Stimulated activated naive CD8-positive, alpha-beta T cell treated with anti-CD3 and anti-CD28 coated beads, Interleukin-15, amount 100 ng/mL, for 72 hours (primary cell): Measurements from ENCODE around the gene PIK3R3.

Experiments
- ATAC-seq: fragments of 150-1000 bp; cut with Tn5 transposase; 2 replicates; pipeline ENCODE4 v1.10.0; 2021; ENCODE audit warnings: mild to moderate bottlenecking, moderate library complexity
- DNase-seq, 2 donors: peaks; one replicate each; pipeline ENCODE4 v3.0.0; 2021 to 2022
- H3K27ac Mint-ChIP-seq, 2 donors: one replicate each; pipeline ENCODE4 v1.8.0; 2022; ENCODE audit warnings: mild to moderate bottlenecking in 2 of 2, mixed read lengths in 2 of 2, moderate library complexity in 2 of 2
- H3K27me3 Mint-ChIP-seq: one replicate; pipeline ENCODE4 v1.8.0; 2022; ENCODE audit warnings: mixed read lengths
- H3K4me1 Mint-ChIP-seq: one replicate; pipeline ENCODE4 v1.8.0; 2022; ENCODE audit warnings: mild to moderate bottlenecking, mixed read lengths
- H3K4me3 Mint-ChIP-seq, 2 donors: one replicate each; pipeline ENCODE4 v1.8.0; 2022; ENCODE audit warnings: mild to moderate bottlenecking in 2 of 2, mixed read lengths in 2 of 2, moderate library complexity in 1 of 2
- H3K9me3 Mint-ChIP-seq, 2 donors: one replicate each; pipeline ENCODE4 v1.8.0; 2022; ENCODE audit warnings: mixed read lengths in 2 of 2

PIK3R3 gene

DNA sequence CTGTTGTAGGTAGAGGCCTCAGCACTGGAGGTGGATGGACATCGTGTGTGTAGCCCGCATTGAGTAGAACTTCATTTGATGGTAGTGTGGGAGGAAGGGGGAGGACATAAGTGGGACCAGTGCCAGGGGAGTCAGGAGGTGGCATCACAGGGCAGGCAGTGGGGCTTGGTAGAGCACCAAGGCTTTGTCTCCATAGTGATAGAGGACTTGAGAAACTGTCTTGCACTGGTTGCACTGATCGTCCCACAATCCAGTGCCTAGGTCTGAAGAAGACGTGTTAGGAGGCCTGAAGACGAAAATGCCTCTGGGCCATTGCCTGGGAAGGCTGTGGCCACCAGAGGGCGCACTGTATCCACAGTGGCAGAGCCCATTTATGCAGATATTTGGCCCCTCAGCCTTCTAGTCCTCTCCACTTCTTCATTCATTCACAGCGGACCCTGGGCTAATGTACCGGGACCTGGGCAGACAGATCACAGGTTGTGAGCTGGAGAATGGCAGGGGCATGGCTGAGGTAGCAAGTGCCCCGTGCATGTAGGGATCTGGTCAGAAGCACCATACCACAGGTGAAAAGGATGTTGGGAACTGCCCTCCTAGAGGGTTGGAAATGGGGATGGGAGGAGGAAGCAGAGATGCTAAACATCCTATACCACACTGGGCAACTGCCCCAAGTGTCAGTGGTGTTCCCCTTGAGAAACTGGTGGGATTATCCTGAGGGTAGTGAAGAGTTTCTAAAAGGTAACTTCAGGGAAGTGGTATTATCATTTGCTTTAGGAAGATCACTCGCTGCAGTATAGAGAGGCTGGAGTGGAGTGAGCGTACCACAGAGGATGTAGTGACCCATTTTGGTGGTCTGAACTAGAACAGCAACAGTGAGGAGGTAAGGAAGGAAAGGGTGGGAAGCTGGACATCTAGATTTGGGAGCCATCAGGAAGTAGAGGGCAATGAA lies 95.3 kb downstream of the PIK3R3 start:
- Mint-ChIP-seq H3K4me3 (no peak overlapping the region), H3K27ac (no peak overlapping the region), H3K9me3 (no peaks in the 10 kb centered on the region), H3K4me1 (no peaks in the 10 kb centered on the region), H3K27me3 (no peaks in the 10 kb centered on the region)
- DNase-seq (peak; percentile 79 to 80), ATAC-seq (peak; percentile 80)

DNA sequence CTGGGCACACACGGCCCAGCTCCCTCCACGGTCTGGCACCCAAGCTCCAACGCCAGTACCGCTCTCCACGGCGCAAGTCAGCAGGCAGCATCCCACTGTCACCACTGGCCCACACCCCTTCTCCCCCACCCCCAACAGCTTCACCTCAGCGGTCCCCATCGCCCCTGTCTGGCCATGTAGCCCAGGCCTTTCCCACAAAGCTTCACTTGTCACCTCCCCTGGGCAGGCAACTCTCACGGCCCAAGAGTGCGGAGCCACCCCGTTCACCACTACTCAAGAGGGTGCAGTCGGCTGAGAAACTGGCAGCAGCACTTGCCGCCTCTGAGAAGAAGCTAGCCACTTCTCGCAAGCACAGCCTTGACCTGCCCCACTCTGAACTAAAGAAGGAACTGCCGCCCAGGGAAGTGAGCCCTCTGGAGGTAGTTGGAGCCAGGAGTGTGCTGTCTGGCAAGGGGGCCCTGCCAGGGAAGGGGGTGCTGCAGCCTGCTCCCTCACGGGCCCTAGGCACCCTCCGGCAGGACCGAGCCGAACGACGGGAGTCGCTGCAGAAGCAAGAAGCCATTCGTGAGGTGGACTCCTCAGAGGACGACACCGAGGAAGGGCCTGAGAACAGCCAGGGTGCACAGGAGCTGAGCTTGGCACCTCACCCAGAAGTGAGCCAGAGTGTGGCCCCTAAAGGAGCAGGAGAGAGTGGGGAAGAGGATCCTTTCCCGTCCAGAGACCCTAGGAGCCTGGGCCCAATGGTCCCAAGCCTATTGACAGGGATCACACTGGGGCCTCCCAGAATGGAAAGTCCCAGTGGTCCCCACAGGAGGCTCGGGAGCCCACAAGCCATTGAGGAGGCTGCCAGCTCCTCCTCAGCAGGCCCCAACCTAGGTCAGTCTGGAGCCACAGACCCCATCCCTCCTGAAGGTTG lies 97.6 kb downstream of the PIK3R3 start:
- H3K27ac Mint-ChIP-seq = no peak overlapping the region
- no peaks in the 10 kb centered on the region for H3K4me1 Mint-ChIP-seq
- H3K9me3 Mint-ChIP-seq = no peaks in the 10 kb centered on the region
- DNase-seq = no peak
- ATAC-seq = peak; percentile 4
- no peak overlapping the region for H3K4me3 Mint-ChIP-seq
- no peaks in the 10 kb centered on the region for H3K27me3 Mint-ChIP-seq

DNA sequence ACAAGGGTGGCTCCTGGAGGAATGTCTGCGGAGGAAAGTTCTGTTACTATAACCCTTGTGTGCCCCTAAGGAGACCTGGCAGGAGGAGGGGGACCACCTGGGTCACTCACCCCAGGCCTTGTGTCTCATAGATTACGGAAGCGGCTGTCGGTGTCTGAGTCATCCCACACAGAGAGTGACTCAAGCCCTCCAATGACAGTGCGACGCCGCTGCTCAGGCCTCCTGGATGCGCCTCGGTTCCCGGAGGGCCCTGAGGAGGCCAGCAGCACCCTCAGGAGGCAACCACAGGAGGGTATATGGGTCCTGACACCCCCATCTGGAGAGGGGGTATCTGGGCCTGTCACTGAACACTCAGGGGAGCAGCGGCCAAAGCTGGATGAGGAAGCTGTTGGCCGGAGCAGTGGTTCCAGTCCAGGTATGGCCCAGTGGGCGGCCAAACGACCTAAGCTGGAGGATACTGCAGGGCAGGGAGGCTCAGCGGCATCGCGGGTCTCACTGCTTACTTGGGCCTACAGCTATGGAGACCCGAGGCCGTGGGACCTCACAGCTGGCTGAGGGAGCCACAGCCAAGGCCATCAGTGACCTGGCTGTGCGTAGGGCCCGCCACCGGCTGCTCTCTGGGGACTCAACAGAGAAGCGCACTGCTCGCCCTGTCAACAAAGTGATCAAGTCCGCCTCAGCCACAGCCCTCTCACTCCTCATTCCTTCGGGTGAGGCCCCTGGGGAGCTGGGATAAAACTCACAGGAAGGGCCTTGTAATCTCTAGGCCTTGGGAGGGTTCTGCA lies 101.4 kb downstream of the PIK3R3 start:
- no peak for ATAC-seq
- H3K27ac Mint-ChIP-seq = peak overlapping the region in 1 of 2 donors; percentile 91

DNA sequence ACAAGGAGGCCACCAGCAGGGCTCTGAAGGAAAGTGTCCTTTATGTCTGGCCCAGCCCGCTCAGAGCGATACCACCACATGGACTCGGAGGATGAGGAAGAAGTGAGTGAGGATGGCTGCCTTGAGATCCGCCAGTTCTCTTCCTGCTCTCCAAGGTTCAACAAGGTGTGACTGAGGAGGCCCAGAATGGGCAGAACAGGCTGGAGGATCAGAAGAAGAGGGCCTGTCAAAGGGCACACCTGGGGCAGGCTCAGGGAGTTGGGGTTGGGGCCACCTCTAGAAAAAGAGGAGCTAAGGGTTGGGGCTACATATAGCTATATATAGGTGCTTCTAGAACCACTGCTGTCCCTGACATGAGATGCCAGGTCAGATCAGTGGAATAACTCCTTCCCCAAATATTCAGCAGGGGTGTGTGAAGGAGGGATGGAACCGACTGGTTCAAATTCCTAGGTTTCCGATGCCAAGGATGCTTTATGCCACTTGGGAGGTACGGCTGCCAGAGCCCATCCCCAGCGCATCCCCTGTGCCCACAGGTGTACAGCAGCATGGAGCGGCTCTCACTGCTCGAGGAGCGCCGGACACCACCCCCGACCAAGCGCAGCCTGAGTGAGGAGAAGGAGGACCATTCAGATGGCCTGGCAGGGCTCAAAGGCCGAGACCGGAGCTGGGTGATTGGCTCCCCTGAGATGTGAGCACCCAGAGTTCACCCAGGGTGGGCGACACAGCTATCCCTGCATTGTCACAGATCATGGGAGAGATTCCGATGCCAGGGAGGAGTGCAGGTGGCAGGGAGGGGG lies 102.2 kb downstream of the PIK3R3 start:
- DNase-seq (no peak), ATAC-seq (no peak)
- H3K27me3 Mint-ChIP-seq = no peaks in the 10 kb centered on the region
- no peaks in the 10 kb centered on the region for H3K9me3 Mint-ChIP-seq
- H3K4me3 Mint-ChIP-seq = no peak overlapping the region
- peak overlapping the region; percentile 22 to 91 for H3K27ac Mint-ChIP-seq
- H3K4me1 Mint-ChIP-seq = no peaks in the 10 kb centered on the region

More for the DNA sequence above, 101.4 kb downstream of the PIK3R3 start:
- no peak overlapping the region for H3K4me3 Mint-ChIP-seq
- H3K9me3 Mint-ChIP-seq = no peaks in the 10 kb centered on the region
- no peaks in the 10 kb centered on the region for H3K27me3 Mint-ChIP-seq
- DNase-seq = no peak
- H3K4me1 Mint-ChIP-seq = no peaks in the 10 kb centered on the region

DNA sequence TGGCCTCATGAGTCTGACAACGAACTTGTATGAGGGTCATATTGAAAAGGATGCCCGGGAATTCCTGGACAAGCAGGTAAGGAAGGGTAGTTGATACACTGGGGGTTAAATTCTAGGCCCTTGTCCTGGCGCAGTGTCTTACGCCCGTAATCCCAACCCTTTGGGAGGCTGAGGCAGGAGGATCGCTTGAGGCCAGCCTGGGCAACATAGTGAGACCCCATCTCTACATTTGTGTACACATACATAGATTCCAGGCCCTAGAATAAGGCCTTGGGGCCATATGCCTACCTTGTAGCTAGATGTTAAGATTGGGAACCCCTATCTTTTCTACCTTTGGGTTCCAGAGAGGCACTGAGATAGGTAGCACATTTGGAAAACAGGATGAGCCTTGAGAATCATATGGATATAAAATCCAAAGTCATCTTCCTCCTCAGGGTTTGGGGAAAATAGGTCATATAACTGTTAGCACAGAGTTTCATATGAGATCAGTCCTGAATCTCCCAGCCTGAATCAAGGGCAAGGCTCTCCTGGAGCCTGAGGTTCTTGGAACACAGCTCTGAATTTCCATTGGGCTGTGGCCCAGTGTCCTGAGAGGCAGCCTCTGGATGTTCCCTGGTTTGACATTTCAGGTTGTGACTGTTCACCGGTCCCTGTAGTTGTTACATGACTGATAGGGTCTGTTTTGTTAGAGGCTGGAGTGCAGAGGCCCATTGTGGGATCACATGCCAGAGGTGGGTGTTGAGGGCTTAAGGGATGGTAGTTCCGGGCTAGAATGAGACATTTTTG lies 104.4 kb downstream of the PIK3R3 start:
- DNase-seq (no peak), ATAC-seq (no peak)
- H3K27ac Mint-ChIP-seq = no peak overlapping the region
- no peaks in the 10 kb centered on the region for H3K27me3 Mint-ChIP-seq
- no peaks in the 10 kb centered on the region for H3K4me1 Mint-ChIP-seq
- H3K9me3 Mint-ChIP-seq = no peaks in the 10 kb centered on the region
- no peak overlapping the region for H3K4me3 Mint-ChIP-seq

DNA sequence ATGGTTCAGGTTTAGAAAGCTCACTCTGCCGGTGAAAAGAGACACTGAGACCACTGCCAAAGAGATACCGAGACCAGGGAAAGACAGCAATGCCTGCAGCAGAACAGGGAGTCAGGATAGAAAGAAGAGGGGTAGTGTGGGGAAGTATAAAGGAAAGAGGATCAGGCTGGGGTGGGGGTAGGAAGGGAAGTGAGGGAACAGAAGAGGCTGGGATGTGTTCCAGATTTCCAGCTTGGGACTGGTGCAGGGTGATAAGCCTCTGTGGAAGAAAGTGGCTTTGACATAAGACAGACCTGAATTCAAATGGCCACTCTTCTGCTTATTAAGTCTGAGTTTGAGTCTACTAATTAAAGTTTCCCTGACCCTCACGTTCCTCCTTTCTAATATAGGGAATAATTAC lies 105.9 kb downstream of the PIK3R3 start:
- no peak overlapping the region for H3K27ac Mint-ChIP-seq
- H3K4me3 Mint-ChIP-seq = no peak overlapping the region
- no peaks in the 10 kb centered on the region for H3K27me3 Mint-ChIP-seq
- DNase-seq (no peak), ATAC-seq (no peak)
- H3K9me3 Mint-ChIP-seq = no peaks in the 10 kb centered on the region
- no peaks in the 10 kb centered on the region for H3K4me1 Mint-ChIP-seq

DNA sequence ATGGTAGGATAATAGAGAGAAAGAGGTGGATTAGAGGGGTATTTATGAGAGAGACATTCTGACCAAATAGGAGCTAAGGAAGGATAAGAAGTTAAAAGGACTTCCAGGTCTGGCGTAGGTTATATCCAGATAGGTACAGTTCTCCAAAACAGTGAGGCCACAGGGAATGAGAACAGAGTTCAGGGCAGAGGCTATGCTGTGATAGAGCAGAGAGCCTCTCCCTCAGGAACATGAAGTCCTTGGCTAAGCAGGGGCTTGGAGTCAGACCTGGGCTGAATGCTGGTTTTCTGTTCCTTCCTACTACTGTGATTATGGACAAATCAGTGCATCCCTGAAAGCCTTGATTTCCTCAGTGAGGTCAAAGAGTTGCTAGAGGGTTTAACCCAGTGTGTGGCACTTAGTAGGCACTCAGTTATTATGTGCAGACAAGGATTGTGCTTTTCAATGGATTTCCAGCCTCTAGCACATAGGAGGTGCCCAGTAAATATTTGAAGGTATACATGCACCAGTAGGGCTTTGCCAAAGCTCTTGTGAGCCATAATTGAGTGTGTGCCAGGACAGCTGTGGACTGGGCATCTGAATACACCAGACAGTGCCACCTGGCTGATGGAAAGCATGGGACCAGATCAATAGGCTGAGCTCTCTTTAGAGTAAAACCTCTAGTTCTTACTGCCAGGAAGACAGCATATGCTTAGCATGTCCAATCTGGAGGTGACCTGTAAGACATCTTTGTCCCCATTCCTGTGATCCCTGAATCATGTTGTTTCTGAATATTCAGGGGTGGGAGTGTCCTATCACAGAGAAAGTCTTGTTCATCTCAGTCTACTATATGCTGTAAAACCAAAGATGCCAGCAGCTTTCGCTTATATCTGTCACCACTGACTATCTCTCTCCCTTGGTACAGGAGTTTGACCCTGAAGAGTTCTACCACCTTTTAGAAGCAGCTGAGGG lies 111.1 kb downstream of the PIK3R3 start:
- H3K27me3 Mint-ChIP-seq = no peaks in the 10 kb centered on the region
- H3K27ac Mint-ChIP-seq = no peak overlapping the region
- no peak overlapping the region for H3K4me3 Mint-ChIP-seq
- DNase-seq (no peak), ATAC-seq (no peak)
- no peaks in the 10 kb centered on the region for H3K9me3 Mint-ChIP-seq
- no peaks in the 10 kb centered on the region for H3K4me1 Mint-ChIP-seq

DNA sequence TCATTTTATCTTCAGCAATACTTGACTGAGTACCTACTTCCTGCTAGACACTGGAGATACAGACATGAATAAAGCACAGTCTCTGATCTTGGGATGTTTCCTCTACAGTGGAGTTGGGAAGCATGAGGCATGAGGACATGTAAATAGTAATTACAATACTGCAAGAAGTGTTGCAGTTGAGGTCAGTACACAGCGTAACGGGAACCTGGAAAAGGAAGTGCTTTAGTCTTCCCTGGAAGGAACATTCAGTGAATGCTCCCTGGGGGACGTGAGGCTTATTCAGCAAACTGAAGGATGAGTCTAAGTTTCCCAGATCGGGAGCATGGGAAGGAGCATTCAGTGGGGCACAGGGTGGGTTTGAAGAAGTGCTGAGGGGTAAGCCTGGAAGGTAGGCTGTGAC lies 112.4 kb downstream of the PIK3R3 start:
- ATAC-seq = no peak
- Mint-ChIP-seq H3K4me1 (no peaks in the 10 kb centered on the region), H3K4me3 (no peak overlapping the region), H3K27ac (no peak overlapping the region), H3K9me3 (no peaks in the 10 kb centered on the region), H3K27me3 (no peaks in the 10 kb centered on the region)
- DNase-seq = no peak

DNA sequence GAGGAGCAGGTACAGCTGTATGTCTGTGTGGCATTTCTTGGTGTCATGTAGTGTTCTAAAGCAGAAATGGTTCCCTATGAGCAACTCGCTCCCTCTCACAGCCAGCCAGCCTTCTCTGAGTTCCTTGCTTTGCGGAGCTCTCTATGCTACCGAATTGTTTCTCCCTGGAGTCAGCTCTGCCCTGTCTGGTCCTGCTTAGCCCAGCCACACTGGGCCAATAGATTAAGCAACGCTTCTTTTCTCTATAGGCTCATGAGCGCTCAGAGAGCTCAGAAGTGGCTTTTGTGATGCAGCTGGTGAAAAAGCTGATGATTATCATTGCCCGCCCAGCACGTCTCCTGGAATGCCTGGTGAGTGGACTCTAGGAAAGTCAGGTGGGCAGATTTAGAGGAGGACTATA lies 113.1 kb downstream of the PIK3R3 start:
- no peaks in the 10 kb centered on the region for H3K4me1 Mint-ChIP-seq
- H3K27ac Mint-ChIP-seq = no peak overlapping the region
- ATAC-seq = no peak
- H3K4me3 Mint-ChIP-seq = no peak overlapping the region
- H3K9me3 Mint-ChIP-seq = no peaks in the 10 kb centered on the region
- DNase-seq = no peak
- H3K27me3 Mint-ChIP-seq = no peaks in the 10 kb centered on the region

DNA sequence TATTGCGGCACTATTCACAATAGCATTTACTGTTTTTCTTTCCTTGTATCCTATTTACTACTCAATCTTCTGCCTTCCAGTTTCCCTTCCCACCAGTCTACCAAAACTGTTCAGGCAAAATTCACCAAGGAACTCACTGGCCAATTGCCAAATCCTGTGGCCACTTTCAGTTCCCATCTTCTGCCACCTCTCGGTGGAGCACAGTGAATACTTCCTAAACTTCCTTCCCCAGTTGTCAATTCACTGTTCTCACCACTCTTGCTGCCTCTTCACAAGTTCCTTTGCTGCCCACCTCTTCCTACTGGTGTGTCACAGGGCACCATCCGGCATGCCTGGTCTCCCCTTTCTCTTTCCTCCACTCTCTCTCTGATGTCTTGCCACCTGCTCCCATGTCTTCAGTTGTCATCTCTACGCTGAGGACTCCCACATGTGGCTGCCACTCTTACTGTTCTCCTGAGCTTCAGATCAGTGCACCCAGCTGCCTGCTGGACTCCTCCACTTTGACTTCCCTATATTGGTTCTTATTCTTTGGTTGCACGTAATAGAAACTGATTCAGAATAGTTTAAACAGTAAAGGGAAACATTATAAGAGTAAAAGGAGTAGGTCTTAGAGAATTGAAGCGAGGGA lies 114.4 kb downstream of the PIK3R3 start:
- H3K4me1 Mint-ChIP-seq = no peaks in the 10 kb centered on the region
- DNase-seq (no peak), ATAC-seq (no peak)
- H3K27ac Mint-ChIP-seq = no peak overlapping the region
- no peaks in the 10 kb centered on the region for H3K27me3 Mint-ChIP-seq
- H3K9me3 Mint-ChIP-seq = no peaks in the 10 kb centered on the region
- no peak overlapping the region for H3K4me3 Mint-ChIP-seq

DNA sequence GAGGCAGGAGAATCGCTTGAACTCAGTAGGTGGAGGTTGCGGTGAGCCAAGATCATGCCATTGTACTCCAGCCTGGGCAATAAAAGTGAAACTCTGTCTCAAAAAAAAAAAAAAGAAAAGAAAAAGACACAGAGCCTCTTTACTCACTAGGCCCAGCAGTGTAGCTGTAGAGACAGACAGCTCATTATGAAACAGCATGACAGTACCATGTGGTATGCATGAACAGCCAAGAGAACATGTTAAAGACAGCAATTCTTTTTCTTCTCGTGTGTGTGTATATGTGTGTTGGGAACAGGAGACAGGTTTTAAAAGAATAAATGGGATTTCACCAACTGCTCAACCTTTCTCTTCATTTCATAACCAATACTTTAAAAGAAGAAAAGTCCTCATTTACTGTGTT lies 118.8 kb downstream of the PIK3R3 start:
- Mint-ChIP-seq H3K9me3 (no peaks in the 10 kb centered on the region), H3K27me3 (no peaks in the 10 kb centered on the region), H3K27ac (no peak overlapping the region), H3K4me3 (no peak overlapping the region), H3K4me1 (no peaks in the 10 kb centered on the region)
- ATAC-seq = no peak
- DNase-seq = no peak

DNA sequence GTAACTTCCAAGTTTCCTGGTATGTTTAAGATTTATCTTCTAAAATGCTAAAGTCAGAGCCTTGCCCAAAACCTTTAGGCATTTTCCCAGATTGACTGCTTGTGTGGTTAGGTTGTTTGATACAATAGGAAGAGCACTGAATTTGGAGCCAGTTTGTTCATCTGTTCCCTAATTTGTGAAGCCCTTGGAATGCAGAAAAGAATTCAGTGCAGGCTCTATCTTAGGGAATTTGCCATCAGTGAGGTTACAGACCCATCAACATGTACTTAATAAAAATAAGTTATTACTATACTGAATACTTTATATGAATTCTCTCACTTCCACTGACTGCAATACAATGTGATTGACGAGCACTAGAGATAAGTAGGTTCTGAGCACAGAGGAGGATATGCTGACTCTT lies 120.2 kb downstream of the PIK3R3 start:
- H3K4me3 Mint-ChIP-seq = no peak overlapping the region
- DNase-seq = no peak
- no peaks in the 10 kb centered on the region for H3K4me1 Mint-ChIP-seq
- no peak for ATAC-seq
- H3K27ac Mint-ChIP-seq = no peak overlapping the region
- no peaks in the 10 kb centered on the region for H3K9me3 Mint-ChIP-seq
- no peaks in the 10 kb centered on the region for H3K27me3 Mint-ChIP-seq

DNA sequence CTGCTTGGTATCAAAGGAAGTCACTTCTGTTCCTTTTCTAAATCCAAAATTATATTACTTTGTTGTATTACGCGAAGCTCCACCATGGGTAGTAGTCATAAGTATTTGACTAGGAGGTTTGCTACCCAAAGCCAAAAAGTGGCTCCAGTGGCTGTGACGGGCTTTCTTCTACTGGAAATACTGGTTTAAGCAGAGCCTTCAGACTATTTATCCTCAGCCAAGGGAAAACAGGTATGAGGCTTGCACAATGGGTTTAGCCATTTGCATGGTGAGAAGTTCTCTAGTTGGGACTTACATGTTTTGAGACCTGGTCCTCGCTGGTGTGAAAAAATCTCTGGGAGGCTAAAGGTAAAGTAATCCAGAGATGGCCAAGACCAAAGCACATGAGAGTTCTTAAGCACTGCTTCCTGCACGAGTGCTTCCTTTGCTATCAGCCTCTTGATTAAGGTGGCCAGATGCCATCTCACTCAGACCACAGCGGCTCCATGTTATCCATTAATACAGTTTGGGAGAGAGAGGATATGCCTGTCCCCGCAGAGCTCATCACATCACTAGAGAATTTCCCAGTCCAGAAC lies 121.2 kb downstream of the PIK3R3 start:
- ATAC-seq = no peak
- H3K27me3 Mint-ChIP-seq = no peaks in the 10 kb centered on the region
- DNase-seq = no peak
- H3K4me1 Mint-ChIP-seq = no peaks in the 10 kb centered on the region
- no peaks in the 10 kb centered on the region for H3K9me3 Mint-ChIP-seq
- H3K27ac Mint-ChIP-seq = no peak overlapping the region
- H3K4me3 Mint-ChIP-seq = no peak overlapping the region
